Measurements from ENCODE around the gene DOK5.

Gene DOK5

DNA sequence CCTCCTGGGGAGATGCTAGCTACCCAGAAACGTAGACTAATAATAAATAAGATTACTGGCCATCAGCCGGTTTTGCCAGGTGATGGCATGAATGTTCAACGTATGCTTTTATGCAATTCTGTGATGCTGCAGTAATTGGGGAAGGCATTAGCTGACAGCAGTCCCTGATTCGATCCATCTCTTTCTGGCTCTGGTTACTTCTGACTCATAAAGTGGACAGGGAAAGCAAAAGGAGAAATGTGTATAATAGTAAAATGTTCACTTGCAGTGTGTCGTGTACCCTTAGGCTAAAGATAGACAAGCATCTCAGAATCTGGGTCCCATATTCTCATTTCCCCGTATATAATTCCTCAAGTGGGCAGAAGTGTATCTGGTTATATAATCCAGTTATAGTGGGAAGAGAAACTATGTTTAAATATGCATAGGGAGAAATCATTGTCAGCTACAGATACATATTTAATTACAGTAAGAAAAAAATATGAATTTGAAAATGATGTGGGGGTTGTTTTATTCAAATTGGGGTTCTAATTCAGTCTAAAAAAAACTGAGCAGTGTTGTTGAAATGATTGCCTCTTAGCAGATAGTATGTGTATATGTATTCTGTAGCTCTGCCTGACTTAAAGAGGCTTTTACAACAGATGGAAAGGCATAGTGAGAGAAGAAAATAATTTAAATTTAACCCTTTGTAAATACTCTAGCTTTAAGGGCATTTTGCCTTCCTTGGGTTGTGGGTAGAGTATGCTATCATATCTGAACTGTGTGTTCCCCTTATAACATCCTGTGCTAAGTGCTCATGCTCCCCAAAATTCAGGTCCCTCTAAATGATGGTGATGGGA lies 40.6 kb downstream of the DOK5 start:
- DNase-seq, result no peak

GRCh38 chr20:54517241-54517975 lies 42.0 kb downstream of the DOK5 start:
- no peak for DNase-seq

DNA sequence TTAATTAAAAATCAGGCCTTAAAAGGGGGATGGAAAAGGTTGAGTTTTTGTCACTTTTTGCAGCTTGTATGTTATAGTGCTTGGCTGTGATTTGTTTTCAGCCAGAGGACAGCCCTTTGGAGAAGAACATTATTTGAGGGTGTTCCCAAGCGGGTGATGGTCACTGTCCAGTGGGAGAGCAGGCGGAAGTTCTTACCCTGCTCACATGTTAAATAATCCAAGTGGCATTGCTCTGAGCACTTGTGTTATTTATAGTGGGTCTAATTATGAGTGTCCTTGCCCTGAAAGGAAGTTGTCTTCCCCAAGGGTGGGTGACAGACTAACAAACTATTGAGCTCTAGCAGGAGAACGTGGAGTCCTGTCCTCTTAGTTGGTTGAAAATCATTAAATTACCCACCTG lies 49.5 kb downstream of the DOK5 start:
- DNase-seq, result no peak

DNA sequence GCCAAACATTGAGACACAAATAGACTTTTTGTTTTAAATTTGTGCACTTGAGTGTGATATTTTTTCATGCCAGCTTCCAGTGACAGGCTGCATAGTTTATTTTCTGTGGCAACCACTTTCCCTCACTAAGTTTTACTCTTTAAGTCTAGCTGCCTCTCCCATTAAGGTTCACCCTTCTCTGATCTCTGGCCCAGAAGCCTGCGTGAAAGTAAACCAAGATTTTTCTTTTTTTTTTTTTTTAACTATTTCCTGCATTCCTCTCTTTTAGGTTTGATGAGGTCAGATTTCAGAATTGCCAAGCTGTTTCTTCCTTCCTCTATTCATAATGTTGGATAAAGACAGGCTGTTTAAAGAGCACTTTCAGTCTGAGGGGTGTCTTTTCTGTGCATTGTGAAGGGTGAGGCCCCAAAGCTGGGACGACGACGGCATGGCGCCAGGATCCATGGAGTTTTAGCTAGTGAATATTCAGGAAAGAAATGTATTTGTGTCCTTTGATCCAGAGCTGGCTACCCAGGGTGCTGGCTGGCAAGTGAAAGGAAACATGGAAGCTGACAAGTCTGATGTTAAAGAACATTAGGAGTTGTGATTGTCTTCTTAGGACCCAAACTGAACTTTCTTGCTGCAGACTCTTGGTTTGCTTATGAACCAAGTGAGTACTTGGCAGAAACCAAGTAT lies 50.7 kb downstream of the DOK5 start:
- no peak for DNase-seq

DNA sequence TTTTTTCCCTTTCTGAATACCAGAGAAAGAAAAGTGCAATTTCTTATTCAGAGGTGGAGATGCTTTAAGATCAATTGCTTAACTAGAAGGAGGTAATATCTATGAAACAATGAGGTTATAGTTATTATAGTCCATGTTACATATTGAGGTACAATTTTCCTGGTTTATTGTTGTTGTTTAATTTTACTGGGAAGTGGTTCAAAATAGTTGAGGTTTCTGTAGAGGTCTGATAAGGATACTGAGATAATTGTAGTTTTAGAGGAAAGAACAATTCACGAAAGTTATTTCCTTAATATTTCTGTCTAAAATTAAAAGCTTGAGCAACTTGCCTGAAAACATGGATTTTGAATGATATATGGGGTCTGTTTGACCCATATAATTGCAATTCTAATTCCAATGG lies 51.4 kb downstream of the DOK5 start:
- no peak for DNase-seq

DNA sequence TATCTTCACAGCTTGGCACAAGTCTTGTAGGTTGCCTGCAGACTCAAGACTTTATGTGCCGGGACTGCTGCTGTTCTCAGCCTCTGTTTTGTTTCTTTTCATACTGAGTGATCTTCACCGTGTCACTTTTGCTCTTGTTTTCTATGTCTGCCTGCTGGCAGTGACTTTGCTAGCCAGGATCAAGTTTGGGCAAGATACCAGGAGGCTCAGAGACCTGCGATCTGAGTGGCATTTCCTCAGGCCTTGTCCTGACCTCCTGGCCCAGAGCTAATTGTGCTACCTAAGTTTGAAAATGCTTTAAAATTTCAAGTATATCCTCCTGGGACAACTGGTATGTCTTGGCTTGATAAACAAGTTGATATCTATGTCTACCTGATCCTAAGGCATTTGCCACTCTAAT lies 57.2 kb downstream of the DOK5 start:
- DNase-seq, result no peak

DNA sequence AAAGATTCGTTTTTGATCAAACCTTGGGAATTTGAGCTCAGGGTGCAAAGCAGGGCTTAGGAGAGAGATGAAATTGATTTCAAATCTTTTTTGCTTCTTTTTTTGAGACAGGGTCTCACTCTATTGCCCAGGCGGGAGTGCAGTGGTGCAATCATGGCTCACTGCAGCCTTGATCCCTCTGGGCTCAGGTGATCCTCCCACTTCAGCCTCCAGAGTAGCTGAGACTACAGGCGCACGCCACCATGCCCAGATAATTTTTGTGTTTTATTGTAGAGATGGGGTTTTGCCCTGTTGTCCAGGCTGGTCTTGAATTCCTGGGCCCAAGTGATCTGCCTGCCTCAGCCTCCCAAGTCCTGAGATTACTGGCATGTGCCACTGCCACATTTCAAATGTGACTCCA lies 58.7 kb downstream of the DOK5 start:
- DNase-seq, result no peak

- DNase-seq, result no peak
Observed at GRCh38 chr20:54535033-54535432, 59.6 kb downstream of the DOK5 start.

GRCh38 chr20:54535746-54536145 lies 60.4 kb downstream of the DOK5 start:
- DNase-seq, result no peak

- no peak for DNase-seq
Observed at GRCh38 chr20:54539521-54540046, 64.2 kb downstream of the DOK5 start.

GRCh38 chr20:54543369-54543768 lies 68.0 kb downstream of the DOK5 start:
- DNase-seq, result no peak

- DNase-seq, result no peak
Observed at GRCh38 chr20:54545676-54546358, 70.4 kb downstream of the DOK5 start.

GRCh38 chr20:54548849-54549248 lies 73.5 kb downstream of the DOK5 start:
- no peak for DNase-seq

DNA sequence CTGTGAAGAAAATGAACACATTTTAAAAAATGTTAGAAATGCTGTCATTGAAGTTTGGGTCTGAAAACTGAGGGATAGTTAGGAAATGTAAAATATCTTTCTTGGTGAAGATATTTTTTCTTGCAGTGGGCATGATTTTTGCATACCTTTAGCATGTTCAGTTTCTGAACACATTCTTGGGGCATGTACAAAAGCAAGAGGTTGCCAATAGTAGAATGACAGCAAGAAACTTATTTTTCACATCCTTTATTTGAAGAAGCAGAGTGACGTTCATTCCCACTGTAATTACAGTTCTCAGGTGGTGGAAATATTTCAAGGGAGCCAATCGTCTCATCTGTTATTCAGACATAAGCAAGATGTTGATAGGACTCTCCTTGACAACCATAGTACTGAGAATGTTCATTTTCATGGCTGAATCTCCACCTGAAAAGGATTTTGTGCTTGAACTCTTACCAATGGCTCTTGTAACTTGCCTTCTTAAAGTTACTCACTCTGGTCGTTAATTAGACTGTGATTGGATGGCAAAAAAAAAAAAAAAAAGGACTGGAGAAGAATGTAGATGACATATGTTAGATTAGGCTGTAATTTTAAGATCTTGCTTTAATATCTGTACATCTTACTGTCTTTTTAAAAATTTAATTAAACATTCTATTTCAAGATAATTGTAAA lies 74.4 kb downstream of the DOK5 start:
- no peak for DNase-seq

DNA sequence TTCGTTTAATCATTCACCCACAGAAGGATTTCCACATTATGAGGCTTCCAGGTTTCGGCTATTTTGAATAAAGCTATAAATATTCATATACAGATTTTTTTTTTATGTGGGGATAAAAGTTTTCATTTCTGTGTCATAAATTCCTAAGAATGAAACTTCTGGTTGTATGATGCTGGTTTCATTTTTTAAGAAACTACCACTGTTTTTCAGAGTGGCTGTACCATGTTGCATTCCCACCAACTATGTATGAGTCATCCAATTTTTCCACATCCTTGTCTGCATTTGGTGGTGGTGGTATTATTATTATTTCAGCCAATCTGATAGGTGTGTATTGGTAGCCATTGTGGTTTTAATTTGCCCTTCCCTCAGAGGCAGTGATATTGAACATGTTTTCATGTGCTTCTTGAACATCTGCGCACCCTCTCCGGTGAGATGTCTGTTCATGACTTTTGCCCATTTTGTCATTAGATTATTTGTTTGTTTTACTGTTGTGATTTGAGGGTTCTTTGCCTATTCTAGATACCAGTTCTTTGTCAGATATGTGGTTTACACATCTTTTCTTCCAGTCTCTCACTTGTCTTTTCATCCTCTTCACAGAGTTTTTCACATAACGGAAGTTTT lies 75.5 kb downstream of the DOK5 start:
- DNase-seq, result no peak

- DNase-seq, result no peak
Observed at GRCh38 chr20:54554006-54554405, 78.6 kb downstream of the DOK5 start.

DNA sequence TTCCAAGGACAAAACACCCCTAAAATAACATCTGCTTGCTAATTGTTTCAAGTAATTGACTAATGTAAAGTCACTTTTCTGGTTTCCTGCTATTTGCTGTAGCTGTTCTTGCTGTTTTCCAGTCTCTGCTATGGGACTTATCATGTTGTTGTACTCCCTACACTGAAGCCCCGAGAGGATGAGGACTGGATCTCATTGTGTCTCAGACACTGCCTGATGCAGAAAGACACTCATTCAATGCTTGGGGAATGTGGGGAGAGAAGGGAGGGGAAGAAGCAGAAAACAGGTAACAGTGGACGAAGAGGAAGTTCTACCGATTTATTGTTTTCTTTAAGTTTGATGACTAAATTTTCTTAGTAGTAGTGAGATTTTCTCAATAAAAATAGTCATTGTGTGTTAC lies 79.8 kb downstream of the DOK5 start:
- DNase-seq, result no peak

GRCh38 chr20:54556406-54556805 lies 81.0 kb downstream of the DOK5 start:
- DNase-seq, result no peak

DNA sequence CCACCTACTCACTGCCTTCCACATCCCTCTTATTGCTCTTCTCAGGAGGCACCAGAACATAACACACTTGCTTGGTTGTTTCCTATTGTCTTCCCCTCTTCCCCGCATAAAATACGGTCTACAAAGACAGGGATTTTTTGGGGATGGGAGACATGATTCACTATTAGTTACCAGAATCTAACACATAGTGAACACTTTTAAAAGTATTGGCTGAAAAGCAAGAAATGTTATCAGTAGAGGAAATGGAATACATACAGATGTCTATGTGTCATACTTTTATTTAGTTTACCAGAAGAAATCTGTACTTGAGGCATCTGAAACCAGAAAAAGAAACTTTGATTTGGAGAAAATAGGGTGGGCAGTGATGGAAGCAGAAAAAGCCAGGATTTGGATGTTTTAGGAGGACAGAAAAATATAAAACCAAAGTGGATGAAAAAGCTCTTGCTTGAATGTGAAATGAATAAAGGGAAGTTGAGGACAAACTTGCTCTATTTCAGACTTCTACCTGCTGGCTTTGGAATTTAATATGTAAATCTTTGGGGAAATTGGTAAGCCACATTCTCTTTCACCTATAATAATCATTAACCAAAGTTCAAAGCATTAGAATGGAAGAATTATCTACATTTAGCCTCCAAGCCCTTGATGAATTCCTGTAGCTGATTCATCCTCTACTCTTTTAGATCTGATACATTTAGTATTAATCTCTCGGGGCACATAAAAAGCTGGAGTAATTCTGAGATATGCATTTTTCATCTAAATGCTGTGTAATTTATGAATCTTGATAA lies 82.6 kb downstream of the DOK5 start:
- no peak for DNase-seq

DNA sequence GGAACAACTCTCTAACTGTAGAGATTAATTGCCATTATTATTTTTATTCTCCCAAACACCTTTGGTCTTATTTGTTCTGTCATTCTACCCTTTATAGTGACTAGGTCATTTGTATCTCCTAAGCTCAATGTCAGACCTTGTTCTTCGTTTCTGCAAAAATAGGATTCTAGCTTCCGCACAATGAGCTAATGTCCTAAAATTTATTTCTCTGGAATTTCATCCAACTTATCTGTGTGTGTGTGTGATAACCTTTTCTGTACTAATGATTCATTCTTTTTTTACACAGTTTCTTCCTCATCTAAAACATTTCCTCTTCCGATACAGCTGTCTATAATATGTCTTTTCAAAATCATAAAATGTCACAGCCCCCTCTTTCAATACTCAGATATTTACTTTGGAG lies 84.5 kb downstream of the DOK5 start:
- no peak for DNase-seq

- DNase-seq, result no peak
Observed at GRCh38 chr20:54560357-54560756, 85.0 kb downstream of the DOK5 start.

Data from CD4-positive, alpha-beta T cell treated with Interleukin-4 for 1 hour (primary cell).